Measurements from ENCODE around the gene APOBEC3A. TPM values are rescaled to one million over a fixed set of nuclear protein-coding genes. Genes with fewer than 3 reads are reported as not detected.
"Not testable (repeated sequence)": the region's sequence is repeated elsewhere in the genome, so short reads cannot be mapped to it uniquely, and the experiment has no call there.

APOBEC3A gene
- polyA plus RNA-seq, 5 donors, result 0.15 to 0.40 (median 0.19) TPM; not detected in 1

DNA sequence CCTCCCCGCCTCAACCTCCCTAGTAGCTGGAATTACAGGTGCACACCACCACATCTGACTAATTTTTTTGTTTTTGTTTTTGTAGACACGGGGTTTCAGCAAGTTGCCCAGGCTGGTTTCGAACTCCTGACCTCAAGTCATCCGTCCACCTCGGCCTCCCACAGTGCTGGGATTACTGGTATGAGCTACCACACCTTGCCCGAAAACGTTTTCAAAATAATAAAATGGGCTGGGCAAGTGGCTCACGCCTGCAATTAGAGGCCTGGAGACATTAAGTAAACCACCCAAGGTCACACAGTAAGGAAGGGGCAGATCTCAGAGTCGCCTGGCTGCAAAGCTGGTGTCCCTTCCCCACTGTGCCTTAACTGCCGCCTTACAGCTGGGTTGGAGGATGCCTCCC lies 23.2 kb downstream of the APOBEC3A start:
- DNase-seq, result not testable (repeated sequence)

DNA sequence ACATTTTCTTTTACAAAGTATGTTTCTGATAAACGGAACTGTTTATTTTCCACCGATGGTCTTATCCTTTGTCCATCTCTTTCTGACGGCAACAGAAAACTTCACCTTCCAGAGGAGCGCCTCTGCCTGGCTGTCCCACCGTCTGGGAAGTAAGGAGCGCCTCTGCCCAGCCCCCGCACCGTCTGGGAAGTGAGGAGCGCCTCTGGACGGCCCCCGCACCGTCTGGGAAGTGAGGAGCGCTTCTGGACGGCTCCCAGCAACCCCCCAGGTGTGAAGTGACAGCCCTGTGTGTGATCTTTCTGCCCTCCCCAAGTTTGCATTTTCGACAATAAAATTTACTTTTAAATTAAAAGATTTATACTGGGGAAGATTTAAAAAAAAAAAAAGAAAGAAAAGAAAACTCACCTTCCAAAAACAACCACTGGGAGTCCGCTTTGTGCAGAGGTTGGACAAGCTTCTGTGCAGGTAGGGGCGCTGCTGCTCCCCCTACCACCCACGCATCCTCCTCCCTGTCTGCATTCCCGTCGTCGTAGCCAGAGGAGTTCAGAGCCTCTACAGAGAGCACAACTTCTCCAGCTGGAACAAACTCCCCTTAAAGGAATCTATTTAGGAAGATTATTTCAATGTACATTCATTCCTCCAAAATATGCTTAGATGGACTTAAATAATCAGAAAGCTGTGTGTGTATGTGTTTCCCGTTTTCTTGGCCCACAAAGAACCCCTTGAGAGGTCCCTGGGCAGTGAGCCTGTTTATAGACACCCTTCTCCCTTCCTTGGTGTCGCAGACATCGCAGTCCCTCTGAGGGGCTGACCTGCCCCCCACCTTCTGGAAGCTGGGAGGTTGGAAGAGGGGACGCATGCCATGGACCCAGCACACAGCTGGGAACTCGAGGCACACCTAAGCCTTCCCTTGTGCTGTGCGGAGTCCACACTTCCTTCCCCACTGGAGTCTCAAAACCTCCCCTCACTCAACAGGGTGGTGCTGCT lies 23.9 kb downstream of the APOBEC3A start:
- DNase-seq, result peak in 1 of 2 donors; percentile 9

DNA sequence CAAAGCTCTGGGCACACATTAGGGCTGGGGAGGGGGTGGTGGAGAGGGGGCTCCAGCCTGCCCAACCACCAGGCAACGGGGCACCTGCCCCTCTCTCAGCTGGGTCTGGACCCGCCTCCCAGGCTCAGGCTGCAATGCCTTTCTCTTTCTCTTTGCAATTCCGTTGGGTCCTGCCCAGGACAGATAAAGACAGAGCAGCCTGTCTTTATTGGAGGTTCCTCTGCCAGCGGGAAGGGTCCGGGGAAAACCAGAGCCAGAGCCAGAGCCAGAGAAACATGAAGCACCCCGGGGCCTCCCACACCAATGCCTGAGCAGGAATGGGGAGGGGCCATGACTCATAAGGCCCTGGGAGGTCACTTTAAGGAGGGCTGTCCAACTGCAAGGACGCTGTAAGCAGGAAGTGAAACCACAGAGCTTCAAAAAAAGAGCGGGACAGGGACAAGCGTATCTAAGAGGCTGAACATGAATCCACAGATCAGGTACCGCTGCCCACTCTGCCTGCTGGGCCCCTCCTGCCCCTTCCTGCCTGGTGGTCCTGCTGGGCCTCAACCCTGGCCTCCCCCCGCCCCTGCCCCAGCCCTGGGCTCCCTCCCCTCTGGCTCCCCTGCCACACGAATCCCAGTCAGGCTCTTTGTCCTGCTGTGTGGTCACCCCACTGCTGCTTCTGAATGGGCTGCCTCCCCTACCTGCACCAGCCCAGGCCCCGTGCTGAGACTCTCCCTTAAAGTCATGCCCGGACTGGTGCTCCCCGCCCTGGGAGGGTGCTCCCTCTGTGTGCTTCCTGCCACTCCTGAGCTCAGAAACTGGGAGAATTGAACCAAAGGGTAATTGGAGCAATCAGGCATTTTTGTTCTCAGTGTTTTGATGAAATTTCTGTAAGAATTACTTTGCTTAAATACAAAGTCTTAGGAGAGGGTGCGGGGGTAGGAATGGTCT lies 24.9 kb downstream of the APOBEC3A start, which contains the start of gene APOBEC3B:
Gene APOBEC3B, plus strand, starts transcription at position 356 of the 936 bp plus-strand sequence. Its CDS starts 107 bp downstream, at position 463.
- peak; percentile 63 to 72 for DNase-seq

DNA sequence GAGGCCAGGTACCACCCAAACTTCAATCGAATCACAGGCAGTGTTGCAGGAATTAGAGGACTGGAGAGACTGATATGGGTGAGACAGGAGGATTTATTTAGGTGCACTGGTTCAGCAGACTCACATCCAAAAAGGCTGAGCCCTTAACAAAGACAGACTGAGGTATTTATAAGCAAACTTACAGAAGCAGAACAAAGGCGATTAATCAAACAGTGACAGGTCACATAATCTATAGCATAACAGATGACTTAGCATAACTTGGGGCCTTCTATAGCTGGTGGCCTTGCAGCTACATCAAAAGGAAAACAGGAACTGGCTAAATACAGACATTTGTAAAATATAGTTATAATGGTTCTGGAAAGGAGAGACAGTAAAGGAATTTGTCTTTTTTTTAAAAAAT lies 26.8 kb downstream of the APOBEC3A start:
- no peak for DNase-seq

DNA sequence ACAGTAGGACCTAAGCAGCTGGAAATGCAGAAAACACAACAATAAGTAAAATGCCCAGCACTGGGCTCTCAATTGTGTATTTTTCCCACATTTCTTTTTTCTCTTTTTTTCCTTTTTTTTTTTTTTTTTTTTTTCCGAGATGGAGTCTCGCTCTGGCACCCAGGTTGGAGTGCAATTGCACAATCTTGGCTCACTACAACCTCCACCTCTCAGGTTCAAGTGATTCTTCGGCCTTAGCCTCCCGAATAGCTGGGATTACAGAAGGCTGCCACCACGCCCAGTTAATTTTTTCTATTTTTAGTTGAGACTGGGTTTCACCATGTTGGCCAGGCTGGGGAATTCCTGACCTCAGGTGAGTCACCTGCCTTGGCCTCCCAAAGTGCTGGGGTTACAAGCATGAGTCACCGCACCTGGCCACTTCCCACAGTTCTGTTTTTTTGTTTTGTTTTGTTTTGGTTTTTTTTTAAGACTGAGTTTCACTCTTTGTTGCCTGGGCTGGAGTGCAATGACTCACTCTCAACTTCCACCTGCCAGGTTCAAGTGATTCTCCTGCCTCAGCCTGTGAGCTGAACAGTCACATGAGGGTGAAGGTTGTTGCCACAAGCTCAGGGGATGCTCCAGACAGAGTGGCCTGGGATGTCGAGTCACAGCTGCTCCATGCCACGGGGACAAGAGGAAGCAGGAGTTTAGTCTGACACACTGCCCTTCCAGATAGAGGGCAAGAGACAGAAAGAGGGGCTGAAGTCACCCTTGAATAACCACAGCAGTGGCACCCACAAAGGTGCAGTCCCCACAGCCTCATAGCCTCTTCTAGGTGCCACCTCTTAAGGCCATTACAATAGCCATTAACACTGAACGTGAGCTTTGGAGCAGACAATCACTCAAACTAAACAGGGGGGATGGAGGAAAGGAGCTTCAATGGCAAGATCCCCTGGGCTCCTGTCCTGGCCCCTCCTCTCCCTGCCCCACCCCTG lies 27.7 kb downstream of the APOBEC3A start:
- DNase-seq, result not testable (repeated sequence)

DNA sequence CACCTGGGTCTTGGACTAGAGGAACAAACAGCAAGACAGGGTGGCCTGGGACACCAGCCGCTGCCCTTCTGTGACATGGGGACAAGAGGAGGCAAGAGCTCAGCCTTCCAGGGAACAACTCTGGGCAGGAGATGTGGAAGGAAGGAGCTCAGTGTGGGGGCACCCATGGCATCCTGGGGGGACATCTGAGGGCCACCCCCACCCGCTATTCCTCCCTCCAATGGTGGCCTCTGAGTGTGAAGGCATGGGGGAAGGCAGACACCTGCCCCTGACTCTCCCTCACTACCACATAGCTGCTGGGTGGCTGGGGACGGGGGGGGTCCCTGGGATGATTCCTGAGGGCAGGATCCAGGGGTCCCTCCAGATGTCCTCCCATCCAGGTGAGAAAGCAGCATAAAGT lies 29.2 kb downstream of the APOBEC3A start:
- DNase-seq, result no peak

DNA sequence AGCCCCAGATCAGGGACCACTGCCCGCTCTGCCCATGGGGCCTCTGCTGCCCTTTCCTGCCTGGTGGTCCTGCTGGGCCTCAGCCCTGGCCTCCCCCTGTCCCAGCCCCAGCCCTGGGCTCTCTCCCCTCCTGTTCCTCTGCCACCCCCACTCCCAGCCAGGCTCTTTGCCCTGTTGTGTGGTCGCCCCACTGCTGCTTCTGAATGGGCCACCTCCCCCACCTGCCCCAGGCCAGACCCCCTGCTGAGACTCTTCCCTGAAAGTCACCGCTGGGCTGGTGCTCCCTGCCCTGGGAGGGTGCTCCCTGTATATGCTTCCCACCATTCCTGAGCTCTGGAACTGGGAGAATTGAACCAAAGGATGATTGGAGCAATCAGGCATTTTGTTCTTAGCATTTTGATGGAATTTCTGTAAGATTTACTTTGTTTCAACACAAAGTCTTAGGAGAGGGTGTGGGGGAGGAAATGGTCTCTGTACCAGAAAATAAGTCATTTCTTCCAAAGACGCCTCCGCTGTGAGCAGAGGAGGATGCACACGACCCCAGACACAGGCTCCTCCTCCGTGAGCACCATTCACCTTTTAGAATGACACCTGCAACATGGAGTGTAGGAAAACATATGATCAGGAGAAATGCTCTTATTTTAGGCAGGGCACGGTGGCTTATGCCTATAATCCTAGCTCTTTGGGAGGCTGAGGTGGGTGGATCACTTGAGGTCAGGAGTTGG lies 29.9 kb downstream of the APOBEC3A start:
- DNase-seq, result no peak

DNA sequence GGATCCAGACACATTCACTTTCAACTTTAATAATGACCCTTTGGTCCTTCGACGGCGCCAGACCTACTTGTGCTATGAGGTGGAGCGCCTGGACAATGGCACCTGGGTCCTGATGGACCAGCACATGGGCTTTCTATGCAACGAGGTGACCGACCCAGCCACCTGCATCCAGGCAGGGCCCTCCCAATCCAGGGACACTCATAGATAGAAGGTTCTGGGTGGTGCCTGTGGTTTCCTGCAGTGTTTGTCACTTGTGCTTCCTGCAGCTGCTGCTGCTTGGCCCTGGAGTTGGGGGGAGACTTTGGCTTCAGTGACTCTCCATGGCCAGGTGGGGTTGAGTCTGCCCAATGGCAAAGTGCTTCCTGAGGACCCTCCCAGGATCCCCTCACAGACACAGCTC lies 32.1 kb downstream of the APOBEC3A start:
- no peak for DNase-seq

DNA sequence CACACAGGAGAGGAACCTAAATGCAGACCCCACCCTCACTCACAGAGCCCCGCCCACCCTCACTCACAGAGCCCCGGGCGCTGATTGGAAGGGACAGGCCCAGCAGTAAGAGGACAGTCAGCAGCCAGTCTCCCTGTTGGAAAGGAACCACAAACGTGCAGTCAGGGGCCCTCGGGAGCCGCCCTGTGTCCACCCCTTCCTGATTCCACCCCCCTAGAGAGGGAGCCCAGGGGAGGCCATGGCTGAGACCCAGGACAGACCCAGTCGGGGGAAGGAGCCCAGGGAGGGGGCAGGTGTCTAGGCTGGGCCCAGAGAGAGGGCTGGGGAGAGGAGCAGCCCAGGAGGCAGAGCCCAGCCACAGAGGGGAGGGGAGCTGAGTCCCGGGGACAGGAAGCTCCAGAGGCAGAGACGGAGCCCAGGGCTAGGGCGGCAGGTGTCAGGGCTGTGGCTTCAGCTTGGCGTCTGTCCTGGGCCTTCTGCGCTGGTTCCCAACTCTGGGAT lies 35.5 kb downstream of the APOBEC3A start:
- not testable (repeated sequence) for DNase-seq

DNA sequence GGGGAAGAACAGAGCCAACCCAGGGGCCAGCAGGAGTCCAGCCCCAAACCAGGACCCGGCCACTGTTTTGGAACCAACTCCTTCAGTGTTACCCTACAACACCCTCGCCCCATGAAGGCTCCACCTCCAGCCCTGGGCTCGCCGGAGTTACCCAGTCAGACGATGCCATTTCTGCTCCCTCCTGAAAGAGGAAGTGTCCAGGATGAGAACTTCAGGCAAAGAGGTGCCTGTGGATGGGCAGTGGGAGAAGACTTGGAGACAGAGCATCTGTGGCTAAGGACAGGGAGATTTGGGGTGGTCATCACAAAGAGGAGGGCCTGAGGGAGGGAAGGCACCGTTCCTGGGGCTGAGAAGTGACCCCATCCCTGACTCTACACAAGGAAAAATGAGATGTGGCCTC lies 38.7 kb downstream of the APOBEC3A start:
- DNase-seq, result no peak

DNA sequence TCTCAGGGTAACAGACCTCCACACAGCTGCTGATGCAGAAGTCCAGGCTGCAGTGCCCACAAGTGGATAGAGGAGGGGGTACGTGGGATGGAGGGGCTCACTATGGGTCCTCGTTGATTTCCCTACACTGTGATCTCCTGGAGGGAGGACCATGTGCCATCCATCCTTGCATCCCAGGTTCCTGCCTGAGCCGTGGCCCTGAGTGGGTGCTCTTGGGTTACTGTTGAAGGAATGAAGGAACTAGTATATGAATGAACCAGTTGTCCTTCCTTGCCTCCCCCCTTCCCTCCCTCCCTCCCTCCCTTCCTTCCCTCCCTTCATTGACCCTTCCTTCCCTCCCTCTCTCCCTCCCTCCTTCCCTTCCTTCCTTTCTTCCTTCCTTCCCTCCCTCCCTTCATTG lies 40.1 kb downstream of the APOBEC3A start:
- no peak for DNase-seq

DNA sequence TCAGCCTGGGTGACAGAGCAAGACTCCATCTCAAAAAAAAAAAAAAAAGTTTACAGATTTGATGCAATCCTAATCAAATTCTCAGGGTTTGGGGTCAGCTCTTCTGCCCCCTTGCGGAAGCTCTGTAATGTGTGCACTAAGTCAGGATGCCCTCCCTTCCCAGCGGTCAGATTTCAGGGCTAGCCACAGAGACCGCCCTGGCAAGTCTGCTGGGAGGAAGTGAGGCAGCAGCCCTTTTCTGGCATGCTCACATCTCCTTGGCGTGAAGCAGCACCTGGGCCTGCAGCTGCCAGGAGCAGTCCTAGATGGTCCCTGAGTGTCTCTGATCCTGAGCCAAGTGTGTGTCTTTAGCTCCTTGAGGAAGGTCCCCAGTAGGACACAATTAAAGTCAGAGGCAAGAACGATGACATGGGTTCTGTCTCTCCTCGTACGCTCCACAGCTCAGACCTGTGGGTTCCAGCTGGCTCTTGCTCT lies 45.8 kb downstream of the APOBEC3A start:
- DNase-seq, result peak; percentile 74 to 83

DNA sequence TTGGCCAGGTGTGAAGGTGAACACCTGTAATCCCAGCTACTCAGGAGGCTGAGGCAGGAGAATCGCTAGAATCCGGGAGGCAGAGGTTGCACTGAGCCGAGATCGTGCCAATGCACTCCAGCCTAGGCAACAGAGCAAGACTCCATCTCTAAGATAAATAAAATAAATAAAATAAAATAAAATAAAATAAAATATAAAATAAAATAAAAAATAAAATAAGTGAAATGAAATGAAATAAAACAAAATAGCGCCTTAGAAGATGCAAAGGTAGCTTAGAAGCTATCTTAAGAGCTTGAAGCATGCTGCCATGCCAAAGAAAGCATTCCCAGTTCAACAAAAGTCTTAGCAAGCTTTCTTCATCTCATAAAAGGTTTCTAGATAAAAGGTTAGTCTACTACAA lies 49.8 kb downstream of the APOBEC3A start:
- no peak for DNase-seq

DNA sequence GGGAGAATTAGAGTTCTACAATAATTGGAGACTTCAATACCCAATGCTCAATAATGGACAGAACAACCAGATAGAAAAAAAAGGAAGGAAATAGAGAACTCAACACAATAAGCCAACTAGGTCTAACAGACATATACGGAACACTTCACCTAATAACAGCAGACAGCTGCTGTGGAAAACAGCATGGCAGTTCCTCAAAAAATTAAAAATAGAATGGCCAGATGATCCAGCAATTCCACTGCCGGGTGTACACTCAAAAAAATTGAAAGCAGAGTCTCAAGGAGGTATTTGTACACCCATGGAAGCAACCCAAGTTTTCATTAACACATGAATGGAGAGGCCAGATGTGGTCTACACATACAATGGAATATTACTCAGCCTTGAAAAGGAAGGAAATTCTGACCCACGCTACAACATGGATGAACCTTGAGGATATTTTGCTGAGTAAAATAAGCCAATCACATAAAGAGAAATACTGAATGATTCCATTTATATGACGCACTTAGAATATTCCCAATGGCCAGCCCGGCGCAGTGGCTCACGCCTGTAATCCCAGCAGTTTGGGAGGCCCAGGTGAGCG lies 51.0 kb downstream of the APOBEC3A start:
- DNase-seq, result not testable (repeated sequence)

DNA sequence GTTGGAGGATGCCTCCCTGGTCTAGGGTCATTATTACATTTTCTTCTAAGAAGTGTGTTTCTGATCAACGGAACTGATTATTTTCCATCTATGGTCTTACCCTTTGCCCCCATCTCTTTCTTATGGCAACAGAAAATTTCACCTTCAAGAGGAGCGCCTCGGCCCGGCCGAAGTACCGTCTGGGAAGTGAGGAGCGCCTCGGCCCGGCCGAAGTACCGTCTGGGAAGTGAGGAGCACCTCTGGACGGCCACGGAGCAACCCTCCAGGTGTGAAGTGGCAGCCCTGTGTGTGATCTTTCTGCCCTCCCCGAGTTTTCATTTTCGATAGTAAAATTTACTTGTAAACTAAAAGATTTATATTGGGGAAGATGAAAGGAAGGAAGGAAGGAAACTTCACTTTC lies 53.5 kb downstream of the APOBEC3A start:
- no peak for DNase-seq

Data from right lung (tissue), 5 donors.